ENCODE results near the gene GYG2.
"Not testable (repeated sequence)": the region's sequence is repeated elsewhere in the genome, so short reads cannot be mapped to it uniquely, and the experiment has no call there.

Gene GYG2

DNA sequence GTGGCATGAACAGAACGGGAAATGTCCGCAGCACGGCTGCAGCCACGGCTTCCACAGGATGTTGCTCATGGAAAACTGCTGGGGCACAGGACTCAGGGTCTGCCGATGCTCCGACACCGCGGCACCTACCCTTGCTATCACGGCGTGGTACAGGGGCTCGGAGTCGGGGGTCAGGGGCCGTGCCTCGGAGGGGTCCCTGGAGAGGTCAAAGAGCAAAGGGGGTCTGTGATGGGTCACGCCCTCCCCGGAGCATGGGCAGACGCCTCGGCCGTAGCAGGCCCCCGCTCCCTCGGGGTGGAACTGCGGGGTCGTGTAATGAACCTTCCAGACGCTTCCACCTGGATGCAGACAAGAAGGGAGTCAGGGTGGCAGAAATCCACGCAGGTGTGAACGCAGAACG lies 78.6 kb downstream of the GYG2 start:
- DNase-seq (ENCODE audit: low spot score): no peak

- DNase-seq (ENCODE audit: low spot score): no peak
Observed at GRCh38 chrX:2908125-2908685, 79.5 kb downstream of the GYG2 start.

DNA sequence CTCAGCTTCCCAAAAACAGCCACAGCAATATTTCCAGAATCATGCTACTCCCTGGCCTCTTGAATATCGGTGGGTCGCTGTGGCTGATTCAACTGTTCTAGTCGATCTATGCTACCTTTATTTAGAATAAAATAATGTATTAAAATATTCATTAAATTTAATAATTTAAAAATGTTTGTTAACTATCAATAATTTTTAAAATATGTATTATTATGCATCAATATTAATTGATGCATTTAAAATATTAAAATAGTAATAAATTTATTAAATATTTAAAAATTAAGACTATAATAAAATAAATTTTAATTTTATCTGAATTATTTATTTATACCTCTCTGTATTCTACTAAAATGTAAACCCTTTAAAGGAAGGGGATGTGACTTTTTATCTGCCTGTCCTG lies 81.4 kb downstream of the GYG2 start:
- DNase-seq (ENCODE audit: low spot score): no peak

DNA sequence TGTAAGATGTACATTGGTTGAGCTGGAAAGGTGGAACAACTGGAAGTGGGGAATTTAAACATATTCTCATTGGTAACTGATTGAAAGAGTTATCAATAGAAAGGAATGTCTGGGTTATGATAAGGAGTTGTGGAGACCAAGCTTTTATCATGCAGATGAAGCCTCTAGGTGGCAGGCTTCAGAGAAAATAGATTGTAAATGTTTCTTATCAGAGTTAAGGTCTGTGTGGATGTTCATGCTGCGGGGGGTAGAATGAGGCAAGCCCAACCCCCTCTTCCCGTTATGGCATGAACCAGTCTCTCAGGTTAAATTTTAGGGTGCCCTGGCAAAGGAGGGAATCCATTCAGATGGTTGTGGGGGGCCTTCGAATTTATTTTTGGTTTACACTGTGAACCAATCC lies 84.4 kb downstream of the GYG2 start:
- no peak for DNase-seq (ENCODE audit: low spot score)

DNA sequence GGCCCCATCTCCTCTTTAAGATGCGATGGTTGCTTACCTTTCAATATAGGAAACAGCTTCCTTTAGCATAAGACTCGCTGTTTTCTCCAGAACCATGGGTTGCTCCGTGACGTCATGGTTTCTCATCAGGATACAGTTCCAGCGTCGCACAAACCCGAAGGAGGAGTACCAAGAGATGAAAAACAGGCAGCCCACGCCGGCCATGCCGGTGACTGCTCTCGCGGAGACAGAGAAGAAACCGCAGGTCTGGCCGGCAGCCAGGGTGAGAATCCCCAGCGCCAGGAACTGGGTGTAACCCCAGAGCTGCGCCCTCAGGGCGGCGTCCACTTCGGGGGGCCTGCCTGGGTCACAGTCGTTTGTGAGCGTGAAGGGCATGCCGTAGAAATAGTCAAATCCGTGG lies 89.0 kb downstream of the GYG2 start:
- DNase-seq (ENCODE audit: low spot score): no peak

DNA sequence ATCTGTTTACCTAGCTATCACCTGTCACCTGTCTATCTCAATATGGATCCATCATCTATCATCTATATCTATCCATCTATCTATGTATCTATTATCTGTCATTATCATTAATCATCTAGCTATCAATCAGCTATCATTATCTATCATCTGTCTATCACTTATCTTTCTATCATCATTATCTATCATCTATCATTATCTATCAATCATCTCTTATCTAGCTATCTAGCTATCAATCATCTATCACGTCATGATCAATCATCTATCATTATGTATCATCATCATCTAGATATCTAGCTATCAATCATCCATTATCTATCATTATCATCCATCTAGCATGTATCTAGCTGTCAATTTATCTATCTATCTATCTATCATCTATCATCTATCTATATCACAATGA lies 92.5 kb downstream of the GYG2 start:
- DNase-seq (ENCODE audit: low spot score): no peak

DNA sequence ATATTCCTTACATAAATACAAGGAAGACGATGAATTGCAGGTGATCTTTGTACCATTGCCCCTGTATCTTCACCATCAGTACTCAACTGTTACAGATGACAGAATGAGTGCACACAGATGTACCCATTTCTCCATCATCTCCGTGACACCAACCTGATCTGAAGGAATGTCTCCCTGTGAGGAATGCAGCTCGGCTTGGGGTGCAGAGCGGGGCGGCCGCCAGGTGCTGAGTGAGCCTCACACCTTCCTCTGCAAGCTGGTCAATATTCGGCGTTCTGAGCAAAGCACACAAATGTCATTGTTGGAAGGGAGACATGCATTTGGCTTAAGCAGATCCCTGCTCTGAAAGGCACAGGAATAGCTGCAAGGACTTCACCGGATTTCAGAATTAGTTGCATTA lies 93.0 kb downstream of the GYG2 start:
- DNase-seq (ENCODE audit: low spot score): no peak

DNA sequence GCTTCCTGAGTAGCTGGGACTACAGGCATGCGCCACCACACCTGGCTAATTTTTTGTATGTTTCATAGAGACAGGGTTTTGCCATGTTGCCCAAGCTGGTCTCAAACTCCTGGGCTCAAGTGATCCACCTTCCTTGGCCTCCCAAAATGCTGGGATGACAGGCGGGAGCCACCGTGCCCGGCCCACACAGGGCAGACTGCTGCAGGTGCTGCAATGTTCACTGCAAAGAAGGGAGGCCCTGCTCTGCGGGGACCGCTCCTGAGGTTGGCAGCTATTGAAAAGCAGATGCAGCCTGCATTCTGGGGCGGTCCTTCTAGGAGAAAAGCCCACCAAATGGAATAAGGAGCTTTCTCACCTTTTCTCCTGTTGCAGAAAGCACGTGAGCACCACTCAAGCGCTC lies 95.4 kb downstream of the GYG2 start:
- DNase-seq (ENCODE audit: low spot score): no peak

DNA sequence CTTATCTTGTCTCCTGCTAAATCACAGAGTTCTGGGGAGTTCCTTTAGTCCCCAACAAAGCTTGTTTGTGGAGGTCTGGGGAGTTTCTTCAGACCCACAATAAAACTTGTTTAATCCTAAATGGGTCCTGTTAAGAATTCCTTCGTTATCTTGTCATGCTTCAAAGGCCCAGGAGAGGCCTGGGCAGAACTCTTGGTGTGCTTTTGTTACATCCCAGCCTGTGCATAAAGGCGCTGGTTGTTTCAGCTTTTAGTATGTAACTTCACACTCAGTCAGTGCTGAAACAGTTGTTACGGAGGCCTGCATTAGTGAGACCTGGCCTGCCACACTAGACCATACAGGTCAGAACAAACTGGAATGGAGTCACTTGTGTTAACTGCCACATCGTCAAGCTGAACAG lies 97.5 kb downstream of the GYG2 start:
- not testable (repeated sequence) for DNase-seq (ENCODE audit: low spot score)

- no peak for DNase-seq (ENCODE audit: low spot score)
Observed at GRCh38 chrX:2926664-2927275, 98.0 kb downstream of the GYG2 start.

GRCh38 chrX:2928191-2928582 lies 99.5 kb downstream of the GYG2 start:
- peak; percentile 40 for DNase-seq (ENCODE audit: low spot score)

DNA sequence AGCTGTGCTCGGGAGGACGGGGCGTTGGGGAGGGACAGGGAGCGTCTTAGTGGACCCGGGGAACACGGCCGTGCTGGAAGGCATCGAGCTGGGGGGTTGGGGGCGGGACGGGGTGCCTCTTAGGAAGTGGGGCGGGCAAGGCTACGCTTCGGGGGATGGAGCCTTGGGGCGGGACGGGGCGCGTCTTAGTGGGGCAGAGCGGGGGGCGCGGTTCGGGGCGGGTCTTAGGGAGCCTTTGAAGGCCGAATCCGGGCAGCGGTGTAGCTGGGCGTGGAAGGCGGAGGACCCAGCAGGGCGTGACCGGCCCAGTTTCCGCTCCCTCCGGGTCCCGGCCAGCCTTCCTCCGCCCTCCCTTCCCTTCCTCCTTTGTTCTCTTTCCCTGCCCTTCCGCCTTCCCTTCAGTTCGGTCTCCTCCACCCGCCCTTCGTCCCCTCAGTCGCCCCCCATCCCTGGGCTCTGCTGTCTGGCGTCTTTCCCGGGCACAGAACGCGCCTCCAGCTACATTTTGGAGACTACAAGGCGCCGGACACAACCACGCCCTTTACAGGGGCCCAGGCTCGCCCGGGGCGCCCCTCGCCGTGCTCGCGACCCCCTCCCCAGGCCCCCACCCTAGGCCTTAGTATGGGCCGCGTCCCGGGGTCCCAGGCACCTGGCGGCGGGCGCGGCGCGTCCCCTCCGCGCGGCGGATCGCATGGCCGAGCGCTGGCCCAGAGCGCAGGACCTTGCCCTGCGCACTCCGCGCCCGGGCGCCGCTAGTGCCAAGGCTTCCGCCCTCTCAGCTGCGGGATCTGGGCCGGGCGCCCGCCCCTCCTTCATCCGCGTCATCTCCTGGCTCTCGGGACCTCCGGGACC lies 100.1 kb downstream of the GYG2 start, which contains the start of gene ARSD:
ARSD (minus strand) TSS at position 757 of the 852 bp plus-strand sequence; CDS start at position 693, 64 bp downstream.
- DNase-seq (ENCODE audit: low spot score): peak; percentile 89

- no peak for DNase-seq (ENCODE audit: low spot score)
Observed at GRCh38 chrX:2931155-2931554, 102.4 kb downstream of the GYG2 start.

DNA sequence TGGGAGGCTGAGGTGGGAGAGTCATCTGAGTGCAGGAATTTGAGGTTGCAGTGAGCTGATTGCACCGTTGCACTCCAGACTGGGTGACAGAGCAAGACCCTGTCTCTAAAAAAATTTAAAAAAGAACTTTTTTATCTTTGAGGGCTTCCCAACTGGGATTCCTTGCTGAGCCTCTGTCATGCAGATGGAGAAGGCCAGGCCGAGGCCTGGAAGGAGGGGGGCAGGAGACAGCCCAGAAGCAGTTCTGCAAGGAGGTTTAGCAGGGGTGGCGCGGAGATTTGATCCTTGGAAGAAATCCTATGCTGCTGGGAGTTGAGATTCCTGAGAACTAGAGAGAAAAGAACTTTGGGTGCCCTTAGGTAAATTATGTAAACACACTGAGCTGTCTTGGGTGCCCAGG lies 102.9 kb downstream of the GYG2 start:
- no peak for DNase-seq (ENCODE audit: low spot score)
